SK-MEL-5 (cell line): ENCODE results near the gene NTF3. TPM values are rescaled to one million over a fixed set of nuclear protein-coding genes. Genes with fewer than 3 reads are reported as not detected.

Experiments used
- DNase-seq: peaks from one replicate; pipeline ENCODE4 v3.0.0-alpha.2; 2016; ENCODE audit warnings: low read depth, low spot score
- in situ Hi-C: cut with HindIII; loops from 2 replicates; pipeline ENCODE4 v1.10.0; 2016; ENCODE audit warnings: low sequenced_read_pairs, high pct_unique_total_duplicates, low pct_unique_long_range_greater_than_20kb
- total RNA-seq: library from RNA; depleted of rRNA; stranded (reverse); fragments of >200 nt; shearing (Covaris generic); gene quantifications from 2 replicates; pipeline ENCODE4 v1.2.3, GENCODE V29; 2014

Gene NTF3
- total RNA-seq, 1 experiment from 2014 or later: 0.37 TPM

DNA sequence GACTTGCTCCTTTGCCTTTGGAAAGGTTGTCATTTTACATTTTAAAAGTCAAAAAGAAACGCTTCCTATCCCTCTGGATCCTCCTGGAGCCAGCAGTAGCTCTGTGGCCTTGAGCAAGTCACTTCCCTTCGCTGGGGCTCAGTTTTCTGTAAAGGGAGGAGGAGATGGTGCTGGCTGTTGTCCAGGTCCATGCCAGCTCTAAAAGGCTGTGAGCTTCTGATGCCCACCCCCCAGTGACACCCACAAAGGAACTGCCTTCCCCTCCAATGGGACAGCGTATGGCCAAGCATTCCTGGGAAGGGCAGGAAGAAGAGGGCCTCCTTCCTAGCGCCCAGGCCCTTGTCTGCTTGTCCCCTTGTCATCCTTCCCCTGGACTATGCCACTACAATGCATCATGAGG lies 81.5 kb downstream of the NTF3 start:
- DNase-seq: no peak
- in situ Hi-C loops: no loop called here

DNA sequence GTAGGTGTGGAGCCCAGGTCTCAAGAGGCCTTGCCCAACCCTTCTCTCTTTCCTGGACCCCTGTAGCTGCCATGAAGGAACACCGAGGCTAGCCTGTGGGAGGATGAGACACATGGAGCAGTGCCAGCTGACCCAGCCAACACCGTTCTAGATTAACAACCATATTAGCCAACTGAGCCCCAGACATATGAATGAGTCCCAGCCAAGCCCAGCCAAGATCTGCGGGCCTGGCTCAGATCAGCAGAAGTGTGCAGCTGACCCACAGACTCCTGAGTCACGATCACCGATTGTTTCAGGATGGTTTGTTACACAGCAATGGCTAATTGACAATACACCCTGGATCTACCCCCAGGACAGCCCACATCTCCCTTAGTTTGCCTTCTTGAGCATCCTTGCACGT lies 82.1 kb downstream of the NTF3 start:
- no peak for DNase-seq
- in situ Hi-C loops: no loop called here

DNA sequence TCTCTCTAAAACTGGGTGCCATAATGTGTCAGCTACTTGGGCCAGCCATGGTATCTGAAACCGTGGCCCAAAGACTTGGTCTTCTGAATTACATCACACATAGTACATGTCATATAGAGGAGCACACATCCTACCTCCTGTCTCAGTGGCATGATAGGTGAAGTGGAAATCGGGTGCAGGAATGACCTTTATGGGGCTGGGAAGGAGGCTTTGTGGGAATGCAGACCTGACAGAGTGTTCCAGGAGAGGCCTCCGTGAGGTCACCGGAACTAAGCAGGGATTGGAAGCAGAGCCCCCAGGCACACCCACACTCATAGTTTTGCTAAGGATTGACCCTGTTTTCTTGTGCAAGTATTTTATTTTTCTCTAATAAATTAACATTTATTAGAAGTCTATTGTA lies 82.6 kb downstream of the NTF3 start:
- in situ Hi-C loops: no loop called here

DNA sequence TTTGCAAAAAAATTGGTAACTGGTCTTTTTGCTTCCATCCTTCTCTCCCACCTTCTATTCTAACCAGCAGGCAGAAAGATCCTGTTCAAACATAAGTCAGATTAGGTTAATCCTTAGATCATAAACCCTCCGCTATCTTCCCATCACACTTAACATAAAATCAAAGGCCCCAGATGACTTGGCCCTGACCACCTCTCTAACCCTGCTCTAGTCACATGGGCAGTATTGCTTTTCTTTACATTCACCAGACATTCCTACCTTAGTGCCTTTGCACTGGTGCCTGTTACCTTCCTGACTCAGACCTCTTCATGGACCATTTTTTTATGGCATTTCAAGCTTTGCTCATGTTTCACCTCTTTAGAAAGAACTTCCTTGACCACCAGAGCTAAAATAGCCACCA lies 83.5 kb downstream of the NTF3 start:
- in situ Hi-C loops: no loop called here
- DNase-seq: no peak

More for the DNA sequence above, 82.6 kb downstream of the NTF3 start:
- DNase-seq: no peak

DNA sequence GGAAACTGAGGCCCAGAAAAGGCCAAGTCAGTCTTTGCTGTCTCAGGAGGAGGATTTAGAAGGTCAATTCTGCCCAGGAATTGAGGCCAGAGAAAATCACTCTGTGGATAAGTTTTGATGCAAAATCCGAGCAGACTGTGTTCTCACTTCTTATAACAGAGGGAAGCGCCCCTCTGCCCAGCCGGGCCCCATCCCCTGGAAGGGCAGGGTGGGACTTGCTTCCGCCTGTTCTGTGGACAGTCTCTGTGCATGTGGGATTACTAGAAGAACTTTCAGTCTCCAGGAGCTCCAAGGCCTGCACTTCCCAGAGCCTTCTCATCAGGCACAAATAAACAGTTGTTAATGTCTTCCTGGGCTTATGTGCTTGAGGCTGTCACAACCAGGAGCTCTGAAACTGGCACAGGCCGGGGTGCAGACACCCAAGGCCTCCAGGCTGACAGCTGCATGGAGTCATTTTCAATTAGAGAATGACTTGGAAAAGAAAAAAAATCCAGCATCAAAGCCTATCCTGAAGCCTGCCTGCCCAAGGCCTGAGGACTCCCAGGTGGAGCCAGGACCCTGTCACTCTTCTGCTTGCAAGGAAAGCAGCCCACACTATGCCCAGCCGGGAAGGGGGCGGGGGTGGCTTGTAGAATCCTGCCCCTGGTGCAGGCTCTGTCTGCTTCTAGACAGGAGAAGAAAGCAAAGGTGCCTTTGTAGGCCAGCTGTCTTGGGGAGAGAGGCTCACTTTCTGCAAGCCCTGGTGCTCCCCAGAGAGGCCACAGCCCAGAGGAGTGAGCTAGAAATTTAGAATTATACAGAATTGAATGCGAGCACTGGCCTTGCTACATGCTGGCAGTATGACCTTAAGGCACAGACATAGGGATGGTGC lies 84.7 kb downstream of the NTF3 start:
- DNase-seq: no peak
- in situ Hi-C loops: no loop called here

DNA sequence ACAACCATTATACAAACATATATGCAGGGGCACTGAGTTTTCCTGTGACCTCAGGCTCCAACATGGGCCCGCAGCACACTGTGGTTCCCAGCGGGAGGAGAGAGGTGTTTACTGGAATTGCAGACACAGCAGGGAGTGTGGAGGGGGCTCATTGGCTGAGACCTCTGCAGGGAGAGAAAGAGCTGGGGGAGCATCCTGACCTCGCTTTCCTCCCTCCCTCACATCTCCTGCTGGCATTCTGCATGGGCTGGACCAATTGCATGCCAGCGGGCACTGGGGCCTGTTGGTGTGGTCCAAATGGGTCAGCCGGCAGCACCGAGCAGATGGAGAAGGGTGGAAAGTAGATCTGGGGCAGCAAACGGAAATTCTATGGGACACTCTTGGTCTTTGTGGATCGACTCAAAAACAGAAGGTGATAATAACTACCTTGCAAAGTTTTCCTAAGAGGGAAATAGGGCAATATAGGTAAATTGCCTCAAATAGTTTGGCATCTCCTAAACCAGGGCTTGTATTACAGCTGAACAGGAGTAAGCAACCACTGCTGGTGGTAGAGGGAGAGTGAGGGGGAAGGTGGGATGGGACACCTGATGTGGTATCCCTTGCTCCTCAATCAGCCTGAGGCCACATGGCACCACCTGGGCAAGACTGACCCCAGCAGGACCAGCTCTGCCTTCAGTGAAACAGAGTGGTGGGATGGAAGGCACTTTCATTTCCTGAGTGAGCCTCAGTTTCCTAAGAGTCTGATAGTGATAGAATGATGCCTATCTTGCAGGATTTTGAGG lies 86.9 kb downstream of the NTF3 start:
- DNase-seq: no peak
- in situ Hi-C loops: no loop called here

DNA sequence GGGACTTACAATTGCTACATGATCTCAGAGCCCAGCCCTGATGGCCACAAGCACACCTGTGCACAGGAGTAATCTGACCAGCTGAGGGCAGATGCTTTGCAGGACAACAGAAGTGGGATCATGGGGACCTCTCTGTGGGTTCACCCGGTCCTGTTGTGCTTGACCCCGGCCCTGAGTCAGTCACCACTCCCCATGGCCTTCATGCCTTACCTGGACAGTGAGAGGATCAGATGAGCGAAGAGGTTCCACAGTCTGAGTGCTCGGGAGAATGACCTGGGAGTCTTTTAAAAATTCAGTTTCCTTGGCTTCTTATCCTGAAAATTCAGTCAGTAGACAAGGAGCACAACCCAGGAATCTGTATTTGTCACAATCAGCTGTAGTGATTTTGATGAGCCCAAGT lies 88.1 kb downstream of the NTF3 start:
- in situ Hi-C loops: no loop called here
- DNase-seq: no peak

DNA sequence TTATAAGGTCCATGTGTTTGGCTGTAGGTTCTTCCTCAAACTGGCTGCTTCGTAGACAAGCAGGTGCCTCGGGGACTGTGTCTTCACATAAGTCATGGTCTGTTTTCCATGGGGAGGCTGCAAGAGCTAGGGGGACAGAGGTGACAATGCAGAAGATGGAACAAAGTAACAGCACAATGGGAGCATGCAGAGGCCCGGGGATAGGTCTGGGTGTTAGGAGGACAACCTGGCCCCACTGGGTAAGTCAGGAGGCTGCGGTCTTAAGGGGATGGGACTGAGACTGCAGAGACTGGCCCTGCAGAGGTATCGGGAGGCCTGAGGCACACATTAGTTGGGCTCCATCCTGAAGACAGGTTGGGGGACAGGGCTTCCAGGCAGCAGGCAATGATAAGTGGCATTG lies 88.9 kb downstream of the NTF3 start:
- in situ Hi-C loops: no loop called here
- no peak for DNase-seq

DNA sequence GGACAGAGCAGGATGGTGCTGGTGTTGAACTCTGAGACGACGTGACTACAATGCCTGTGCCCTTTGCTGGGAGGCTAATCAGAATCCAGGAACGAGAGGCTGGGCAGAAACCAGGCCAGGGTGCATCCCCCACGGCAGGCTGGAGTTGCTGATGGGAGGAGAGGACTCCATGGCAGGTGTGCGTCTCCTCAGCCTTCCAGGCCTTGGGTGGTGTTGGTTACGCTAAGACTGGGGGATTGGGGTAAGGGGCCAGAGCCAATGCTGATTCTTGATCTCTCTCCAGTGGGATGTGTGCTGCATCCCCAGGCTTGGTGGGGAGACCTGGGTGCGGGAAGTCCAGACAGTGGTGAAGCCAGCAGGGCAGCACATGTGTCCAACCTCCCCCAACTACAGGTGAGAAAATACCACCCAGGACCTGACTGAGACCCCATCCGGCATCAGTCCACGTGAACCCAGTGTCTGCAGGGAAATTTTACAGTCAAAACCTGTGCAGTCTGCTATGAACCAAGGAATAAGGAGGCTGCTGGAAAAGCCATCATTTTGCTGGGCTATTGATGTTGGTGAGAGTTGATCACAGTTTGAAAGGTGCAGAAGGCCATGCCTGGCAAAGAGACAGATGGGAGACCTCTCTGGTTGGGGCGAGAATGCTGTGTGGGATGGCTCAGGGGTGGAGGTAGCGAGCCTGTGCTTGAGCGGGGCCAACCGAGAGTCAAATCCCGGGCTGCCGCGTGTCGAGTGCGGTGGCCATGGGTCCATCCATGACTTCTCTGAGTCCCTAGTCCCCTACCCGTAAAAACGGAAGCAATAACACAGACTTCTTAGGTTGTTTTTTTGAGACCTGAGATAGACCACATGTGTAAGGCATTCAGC lies 89.8 kb downstream of the NTF3 start:
- DNase-seq: no peak

DNA sequence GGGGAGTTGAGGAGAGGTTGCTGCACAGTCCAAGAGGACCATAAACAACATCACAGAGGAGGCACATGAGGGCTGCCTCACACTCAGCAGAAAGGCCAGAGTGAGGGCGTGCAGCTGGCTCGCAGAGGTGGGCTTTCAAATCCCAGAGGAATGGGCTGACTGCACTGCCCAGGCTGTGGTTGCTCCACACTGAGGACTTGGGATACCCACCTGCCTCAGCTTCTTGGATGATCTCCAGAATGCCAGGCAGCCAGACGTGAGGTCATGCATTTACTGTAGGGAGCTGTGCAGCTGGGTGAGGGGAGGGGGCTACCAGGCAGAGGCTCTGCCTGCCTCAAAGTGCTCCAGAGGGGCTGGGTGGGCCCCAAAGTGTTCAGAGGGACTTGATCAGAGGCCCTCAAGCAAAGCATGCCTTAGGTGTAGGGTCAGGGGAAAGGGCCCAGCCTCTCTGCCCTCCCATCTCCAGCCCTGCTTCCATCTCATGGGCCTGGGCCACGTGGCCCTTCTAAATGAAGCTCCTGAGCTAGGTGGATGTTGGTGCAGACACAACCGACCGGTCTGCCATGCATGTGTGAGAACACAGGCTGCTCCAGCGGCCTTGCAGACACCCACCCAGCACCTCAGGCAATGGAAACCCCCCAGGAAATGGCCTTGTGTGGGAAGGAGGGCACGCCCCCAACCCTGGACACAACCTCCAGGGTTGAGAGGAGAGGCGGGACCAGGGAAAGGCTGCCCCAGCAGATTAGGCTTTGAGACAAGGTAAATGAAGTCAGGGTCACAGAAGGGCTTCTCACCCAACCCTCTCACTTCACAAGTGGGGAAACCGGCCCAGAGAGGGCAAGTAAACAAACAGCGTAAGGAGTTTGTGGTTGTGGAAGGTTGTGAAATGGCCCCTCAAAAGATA lies 90.8 kb downstream of the NTF3 start:
- in situ Hi-C loops: no loop called here
- DNase-seq: no peak

More for the DNA sequence above, 89.8 kb downstream of the NTF3 start:
- in situ Hi-C loops: no loop called here

DNA sequence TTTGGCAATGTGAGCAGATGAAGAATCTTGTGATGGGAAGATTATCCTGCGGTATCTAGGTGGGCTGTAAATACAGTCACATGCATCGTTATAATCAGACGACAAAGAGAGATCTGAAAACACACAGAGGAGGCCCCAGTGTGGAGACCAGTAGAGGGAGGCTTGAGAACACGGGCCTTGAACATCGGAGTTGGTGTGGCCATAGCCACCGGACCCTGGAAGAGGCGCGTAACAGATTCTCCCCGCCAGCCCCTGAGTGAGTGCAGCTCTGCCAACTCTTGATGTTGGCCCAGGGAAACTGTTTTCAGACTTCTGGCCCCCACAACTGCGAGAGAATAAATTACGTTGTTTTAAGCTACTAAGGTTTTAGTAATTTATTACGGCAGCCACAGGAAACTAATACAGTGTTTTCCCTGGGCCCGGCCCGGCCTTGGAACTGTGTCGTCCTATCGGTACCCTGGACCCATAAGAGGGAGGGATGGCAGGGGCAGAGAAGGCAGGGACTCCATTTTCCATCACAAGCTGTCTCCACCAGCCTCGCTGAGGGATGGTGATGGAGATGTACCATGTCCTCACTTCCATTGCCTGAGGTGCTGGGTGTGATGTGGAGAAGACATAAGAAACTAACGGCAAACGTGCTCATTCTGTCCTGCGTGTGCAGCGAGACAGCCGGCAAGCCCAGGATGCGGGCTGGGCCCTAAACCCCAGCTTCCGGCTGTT lies 91.6 kb downstream of the NTF3 start:
- in situ Hi-C loops: no loop called here

DNA sequence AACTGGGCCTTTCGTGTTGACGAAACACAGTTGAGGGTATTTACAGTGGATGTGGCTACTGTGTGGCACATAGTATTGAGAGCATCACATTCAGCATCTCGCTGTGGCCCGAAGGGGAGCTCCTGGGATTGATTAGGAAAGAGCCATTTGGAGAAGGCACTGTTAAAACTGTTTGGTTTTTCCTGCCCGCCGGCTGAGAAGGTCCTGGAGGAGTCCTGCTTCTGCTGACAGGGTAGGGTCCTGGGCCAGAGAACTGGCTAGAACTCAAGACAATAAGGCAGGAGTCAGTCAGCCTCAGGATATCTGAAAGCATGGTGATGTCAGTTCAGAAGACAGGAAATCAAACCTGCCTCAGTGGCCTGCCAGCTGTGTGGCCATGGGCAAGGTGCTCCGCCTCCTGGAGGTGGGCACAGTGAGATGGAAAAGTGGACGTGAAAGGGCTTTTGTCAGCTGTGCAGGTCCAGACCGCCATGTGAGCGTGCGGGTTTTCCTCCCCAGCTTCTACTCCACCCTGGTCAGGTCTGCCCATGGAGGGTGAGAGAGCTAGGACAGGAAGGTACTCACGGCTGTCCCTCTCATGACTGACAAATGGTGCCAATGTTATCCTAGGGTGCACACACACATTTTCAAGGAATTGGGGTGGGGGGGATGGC lies 92.3 kb downstream of the NTF3 start:
- in situ Hi-C loops: no loop called here
- no peak for DNase-seq

More for the DNA sequence above, 91.6 kb downstream of the NTF3 start:
- no peak for DNase-seq

DNA sequence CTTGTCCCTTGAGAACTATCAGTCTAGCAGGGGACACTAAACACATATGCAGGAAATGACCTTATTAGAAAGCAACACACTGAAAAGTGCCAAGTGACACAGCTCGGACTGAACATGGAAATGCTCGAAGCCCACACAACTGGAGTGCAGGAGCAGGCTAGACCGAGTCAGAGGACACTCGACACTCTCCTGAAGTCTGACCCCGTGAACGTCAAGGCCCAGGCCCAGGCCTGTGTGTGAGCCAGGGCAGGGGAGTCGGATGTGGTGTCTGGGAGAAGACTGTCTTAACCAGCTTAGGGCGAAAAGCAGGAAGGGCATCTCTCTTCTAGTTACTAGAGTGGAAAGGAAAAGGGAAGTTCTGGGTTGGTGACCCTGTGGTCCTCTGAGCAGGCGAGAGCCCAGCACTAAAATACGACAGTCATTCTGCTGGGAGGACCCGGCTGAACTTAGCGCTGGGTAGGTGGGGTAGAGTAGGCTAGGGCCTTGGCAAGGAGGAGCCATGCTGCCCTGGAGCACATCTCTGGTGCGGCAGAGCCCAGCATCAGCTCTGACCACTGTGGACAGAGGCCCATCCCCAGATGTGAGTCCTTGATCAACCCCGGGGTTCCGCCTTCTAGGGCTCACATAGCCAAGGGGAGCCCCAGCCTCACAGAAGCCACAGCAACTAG lies 93.0 kb downstream of the NTF3 start:
- no peak for DNase-seq
- in situ Hi-C loops: no loop called here

DNA sequence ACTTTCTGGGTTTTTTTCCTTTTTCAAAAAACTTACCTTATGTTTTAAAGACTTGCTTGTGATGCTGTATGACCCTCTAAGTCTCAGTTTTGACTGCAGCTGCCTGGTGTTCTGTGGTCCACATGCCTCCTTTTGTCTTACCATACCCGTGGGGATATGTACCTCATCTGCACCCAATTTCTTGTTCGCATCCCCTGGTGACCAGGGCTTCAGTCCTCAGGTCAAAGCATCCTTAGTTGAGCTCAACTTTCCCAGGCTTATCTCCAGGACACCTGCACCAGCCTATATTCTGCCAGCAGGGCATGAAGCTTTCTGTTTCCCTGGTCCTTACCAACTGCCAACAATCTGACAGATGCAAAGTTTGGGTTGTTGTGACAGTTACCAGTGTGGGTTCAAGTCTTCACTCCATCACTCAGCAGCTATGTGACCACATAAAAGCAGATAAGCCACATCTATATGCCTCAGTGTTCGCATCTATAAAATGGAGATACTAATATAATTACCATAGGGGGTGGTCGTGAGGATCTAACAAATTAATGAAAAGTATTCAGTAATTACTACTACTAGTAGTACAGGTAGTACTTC lies 94.0 kb downstream of the NTF3 start:
- in situ Hi-C loops: no loop called here
- DNase-seq: no peak

DNA sequence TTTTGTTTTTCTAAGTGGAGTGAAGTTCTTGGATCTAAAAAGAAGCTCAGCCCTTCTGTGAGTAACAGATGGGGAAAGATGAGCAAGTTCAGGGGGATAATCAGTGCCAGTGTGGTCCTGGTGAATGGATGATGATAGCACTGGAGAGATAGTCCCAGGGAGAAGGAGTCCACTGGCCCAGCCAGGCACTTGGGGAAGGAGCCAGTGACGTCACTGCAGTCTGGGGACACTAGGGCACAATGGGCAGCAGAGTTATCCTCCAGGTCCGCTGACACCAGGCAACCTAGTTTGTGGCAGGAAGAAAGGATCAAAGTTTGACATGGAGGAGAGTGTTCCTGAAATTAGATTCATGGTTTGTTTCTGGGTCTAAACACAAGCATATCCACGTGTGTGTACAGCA lies 101.5 kb downstream of the NTF3 start:
- no peak for DNase-seq
- in situ Hi-C loops: no loop called here
